ENCODE measurements around the gene MYBPC2.

Gene MYBPC2

GRCh38 chr19:50479761-50480251 lies 47.1 kb downstream of the MYBPC2 start:
- no peak overlapping the region for H3K4me3 ChIP-seq (ENCODE audit: low read length)
- H3K4me1 ChIP-seq (ENCODE audit: insufficient read depth, low read length) = no peaks in the 10 kb centered on the region
- peaks cover 19% of the 10 kb centered on the region; the same call in 1 of the 2 replicates for H3K36me3 ChIP-seq (ENCODE audit: insufficient read depth, low read depth, low read length)
- H3K9ac ChIP-seq (ENCODE audit: low read depth, low read length) = no peak overlapping the region
- peaks cover 30% of the 10 kb centered on the region for H3K9me3 ChIP-seq (ENCODE audit: insufficient read depth, low read depth, low read length)
- no peaks in the 10 kb centered on the region for H3K27me3 ChIP-seq (ENCODE audit: insufficient read depth, low read length)
- no peak overlapping the region for H3K27ac ChIP-seq (ENCODE audit: low read length)

- H3K4me3 ChIP-seq (ENCODE audit: low read length) = no peak overlapping the region
- H3K9ac ChIP-seq (ENCODE audit: low read depth, low read length) = no peak overlapping the region
- H3K36me3 ChIP-seq (ENCODE audit: insufficient read depth, low read depth, low read length) = peaks cover 19% of the 10 kb centered on the region; the same call in 1 of the 2 replicates
- H3K27ac ChIP-seq (ENCODE audit: low read length) = no peak overlapping the region
- peaks cover 33% of the 10 kb centered on the region for H3K9me3 ChIP-seq (ENCODE audit: insufficient read depth, low read depth, low read length)
- H3K27me3 ChIP-seq (ENCODE audit: insufficient read depth, low read length) = no peaks in the 10 kb centered on the region
- no peaks in the 10 kb centered on the region for H3K4me1 ChIP-seq (ENCODE audit: insufficient read depth, low read length)
Measured at GRCh38 chr19:50480281-50481111, 47.8 kb downstream of the MYBPC2 start.

GRCh38 chr19:50481351-50482149 lies 48.9 kb downstream of the MYBPC2 start:
- H3K27ac ChIP-seq (ENCODE audit: low read length) = no peak overlapping the region
- H3K4me3 ChIP-seq (ENCODE audit: low read length) = no peak overlapping the region
- peaks cover 19% of the 10 kb centered on the region; the same call in 1 of the 2 replicates for H3K36me3 ChIP-seq (ENCODE audit: insufficient read depth, low read depth, low read length)
- H3K9me3 ChIP-seq (ENCODE audit: insufficient read depth, low read depth, low read length) = peaks cover 44% of the 10 kb centered on the region
- peaks cover 1% of the 10 kb centered on the region; the same call in 1 of the 2 replicates for H3K27me3 ChIP-seq (ENCODE audit: insufficient read depth, low read length)
- H3K4me1 ChIP-seq (ENCODE audit: insufficient read depth, low read length) = no peaks in the 10 kb centered on the region
- no peak overlapping the region for H3K9ac ChIP-seq (ENCODE audit: low read depth, low read length)

DNA sequence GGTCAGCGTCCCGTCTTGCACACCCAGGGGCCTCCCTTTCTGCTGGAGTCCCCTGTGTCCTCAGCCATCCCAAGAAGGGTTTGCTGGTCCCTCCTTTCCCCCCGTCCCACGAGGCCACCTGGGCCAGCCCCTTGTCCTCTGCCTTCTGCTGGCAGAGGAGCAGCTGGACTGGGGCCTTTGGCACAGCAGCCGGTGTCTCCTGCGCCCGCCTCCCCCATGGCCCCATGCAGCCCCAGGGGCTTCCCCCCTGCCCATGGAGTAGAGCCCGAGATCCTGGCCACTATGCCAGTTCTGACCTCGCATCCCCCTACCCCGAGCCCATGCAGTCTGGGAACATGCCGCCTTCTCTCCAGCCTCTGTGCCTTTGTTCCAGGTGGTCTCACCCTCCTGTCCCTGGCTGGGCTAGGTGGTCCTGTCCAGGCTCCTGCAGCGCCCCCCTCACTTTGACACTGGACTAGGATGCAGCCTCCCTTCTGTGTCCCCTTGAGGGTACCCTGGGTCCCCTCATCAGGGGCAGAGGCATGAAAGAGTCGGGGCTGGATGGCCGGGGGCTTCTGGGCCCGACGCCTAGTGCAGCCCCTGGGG lies 49.7 kb downstream of the MYBPC2 start:
- Histone ChIP-seq H3K9me3 (ENCODE audit: insufficient read depth, low read depth, low read length) (peaks cover 51% of the 10 kb centered on the region), H3K4me1 (ENCODE audit: insufficient read depth, low read length) (no peaks in the 10 kb centered on the region), H3K4me3 (ENCODE audit: low read length) (no peak overlapping the region), H3K9ac (ENCODE audit: low read depth, low read length) (no peak overlapping the region), H3K27ac (ENCODE audit: low read length) (no peak overlapping the region), H3K36me3 (ENCODE audit: insufficient read depth, low read depth, low read length) (peaks cover 19% of the 10 kb centered on the region; the same call in 1 of the 2 replicates), H3K27me3 (ENCODE audit: insufficient read depth, low read length) (peaks cover 10% of the 10 kb centered on the region)

DNA sequence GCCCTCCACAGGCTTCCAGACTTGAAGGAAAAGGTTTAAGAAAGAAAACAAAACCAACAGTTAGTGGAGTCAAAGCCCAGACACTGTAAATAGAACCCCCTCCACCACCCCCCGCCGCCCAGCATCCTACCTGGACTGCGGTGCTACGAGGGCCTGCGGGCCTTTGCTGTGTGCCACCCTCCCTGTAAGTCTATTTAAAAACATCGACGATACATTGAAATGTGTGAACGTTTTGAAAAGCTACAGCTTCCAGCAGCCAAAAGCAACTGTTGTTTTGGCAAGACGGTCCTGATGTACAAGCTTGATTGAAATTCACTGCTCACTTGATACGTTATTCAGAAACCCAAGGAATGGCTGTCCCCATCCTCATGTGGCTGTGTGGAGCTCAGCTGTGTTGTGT lies 50.2 kb downstream of the MYBPC2 start:
- Histone ChIP-seq H3K4me1 (ENCODE audit: insufficient read depth, low read length) (no peaks in the 10 kb centered on the region), H3K27ac (ENCODE audit: low read length) (no peak overlapping the region), H3K27me3 (ENCODE audit: insufficient read depth, low read length) (peaks cover 15% of the 10 kb centered on the region), H3K36me3 (ENCODE audit: insufficient read depth, low read depth, low read length) (peaks cover 19% of the 10 kb centered on the region; the same call in 1 of the 2 replicates), H3K4me3 (ENCODE audit: low read length) (no peak overlapping the region), H3K9me3 (ENCODE audit: insufficient read depth, low read depth, low read length) (peaks cover 51% of the 10 kb centered on the region), H3K9ac (ENCODE audit: low read depth, low read length) (no peak overlapping the region)

- H3K9ac ChIP-seq (ENCODE audit: low read depth, low read length) = no peak overlapping the region
- H3K36me3 ChIP-seq (ENCODE audit: insufficient read depth, low read depth, low read length) = peaks cover 7% of the 10 kb centered on the region; the same call in 1 of the 2 replicates
- no peaks in the 10 kb centered on the region for H3K4me1 ChIP-seq (ENCODE audit: insufficient read depth, low read length)
- no peak overlapping the region for H3K27ac ChIP-seq (ENCODE audit: low read length)
- peaks cover 43% of the 10 kb centered on the region for H3K9me3 ChIP-seq (ENCODE audit: insufficient read depth, low read depth, low read length)
- no peak overlapping the region for H3K4me3 ChIP-seq (ENCODE audit: low read length)
- H3K27me3 ChIP-seq (ENCODE audit: insufficient read depth, low read length) = peaks cover 39% of the 10 kb centered on the region
Measured at GRCh38 chr19:50485284-50485955, 52.7 kb downstream of the MYBPC2 start.

DNA sequence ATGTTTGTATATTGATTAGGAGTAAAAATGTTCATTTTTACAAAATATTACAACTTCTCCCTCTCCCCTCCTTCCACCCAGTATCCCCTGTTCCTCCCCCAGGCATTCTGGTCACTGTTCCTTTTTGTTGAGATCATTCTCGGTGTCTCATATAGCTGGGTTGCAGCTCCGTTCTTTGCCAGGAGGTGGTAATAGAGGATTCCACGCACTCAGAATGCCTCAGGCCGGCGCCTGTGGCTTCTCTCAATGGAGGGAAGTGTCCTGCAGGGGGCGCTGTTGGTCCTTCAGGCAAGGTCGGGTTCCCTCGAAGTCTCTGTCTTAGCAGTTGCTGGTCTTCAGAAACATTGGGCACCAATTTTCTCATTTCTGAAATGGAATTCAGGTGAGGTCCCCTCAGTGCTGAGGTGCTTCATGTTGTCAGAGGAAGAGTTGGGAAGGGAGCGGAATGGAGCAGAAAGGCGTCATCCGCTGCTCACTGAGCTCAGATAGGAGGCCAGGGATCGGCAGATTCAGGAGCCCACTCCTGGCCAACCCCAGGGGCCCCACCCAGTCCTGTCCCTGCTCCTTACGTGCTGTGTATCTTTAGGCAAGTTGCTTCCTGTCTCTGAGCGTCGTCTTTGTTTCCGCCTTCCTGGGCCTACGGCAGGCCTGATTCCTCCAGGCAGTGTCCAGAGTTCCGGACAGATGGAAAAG lies 54.3 kb downstream of the MYBPC2 start:
- Histone ChIP-seq H3K27ac (ENCODE audit: low read length) (no peak overlapping the region), H3K36me3 (ENCODE audit: insufficient read depth, low read depth, low read length) (0 out of 2 replicates have a peak, but pooled peaks cover 7% of the 10 kb centered on the region), H3K4me1 (ENCODE audit: insufficient read depth, low read length) (no peaks in the 10 kb centered on the region), H3K9me3 (ENCODE audit: insufficient read depth, low read depth, low read length) (peaks cover 50% of the 10 kb centered on the region), H3K4me3 (ENCODE audit: low read length) (no peak overlapping the region), H3K9ac (ENCODE audit: low read depth, low read length) (no peak overlapping the region), H3K27me3 (ENCODE audit: insufficient read depth, low read length) (peaks cover 54% of the 10 kb centered on the region)

DNA sequence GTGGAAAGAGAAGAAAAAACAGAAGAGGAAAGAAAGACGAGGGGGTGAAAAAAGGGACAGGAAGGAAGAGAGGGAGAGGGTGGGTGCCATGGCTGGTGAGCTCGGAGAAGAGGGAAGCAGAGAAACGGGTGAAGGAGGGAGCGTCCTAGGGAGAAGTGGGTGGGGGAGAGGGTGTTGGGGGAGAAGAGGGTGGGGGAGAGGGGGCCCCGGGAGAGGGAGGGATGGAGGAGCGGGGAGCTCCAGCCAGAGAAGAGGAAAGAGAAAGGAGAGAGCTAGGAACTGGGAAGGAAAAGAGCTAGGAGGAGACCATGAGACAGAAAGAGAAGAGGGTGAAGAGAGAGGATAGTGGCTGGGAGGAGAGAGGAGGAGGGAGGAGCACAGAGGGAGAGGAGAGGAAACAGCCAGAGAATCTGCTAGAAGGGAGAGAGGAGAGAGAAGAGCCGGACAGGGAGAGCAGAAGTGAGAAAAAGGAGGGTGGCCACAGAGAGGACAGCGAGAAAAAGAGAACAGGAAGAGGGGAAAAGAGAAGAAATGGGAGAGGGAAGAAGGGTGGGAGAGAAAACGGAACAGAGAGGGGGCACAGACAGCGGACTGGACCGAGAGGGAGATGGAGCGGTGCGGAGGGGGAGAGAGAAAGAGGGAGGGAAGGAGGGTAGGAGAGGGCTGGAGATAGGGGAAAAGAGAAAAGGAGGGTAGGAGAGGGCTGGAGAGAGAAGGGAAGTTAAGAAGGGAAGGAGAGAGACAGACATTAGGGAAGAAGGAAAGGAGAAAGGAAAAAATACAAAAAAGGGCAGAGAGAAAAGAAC lies 55.9 kb downstream of the MYBPC2 start:
- H3K9me3 ChIP-seq (ENCODE audit: insufficient read depth, low read depth, low read length) = peaks cover 51% of the 10 kb centered on the region
- no peak overlapping the region for H3K9ac ChIP-seq (ENCODE audit: low read depth, low read length)

DNA sequence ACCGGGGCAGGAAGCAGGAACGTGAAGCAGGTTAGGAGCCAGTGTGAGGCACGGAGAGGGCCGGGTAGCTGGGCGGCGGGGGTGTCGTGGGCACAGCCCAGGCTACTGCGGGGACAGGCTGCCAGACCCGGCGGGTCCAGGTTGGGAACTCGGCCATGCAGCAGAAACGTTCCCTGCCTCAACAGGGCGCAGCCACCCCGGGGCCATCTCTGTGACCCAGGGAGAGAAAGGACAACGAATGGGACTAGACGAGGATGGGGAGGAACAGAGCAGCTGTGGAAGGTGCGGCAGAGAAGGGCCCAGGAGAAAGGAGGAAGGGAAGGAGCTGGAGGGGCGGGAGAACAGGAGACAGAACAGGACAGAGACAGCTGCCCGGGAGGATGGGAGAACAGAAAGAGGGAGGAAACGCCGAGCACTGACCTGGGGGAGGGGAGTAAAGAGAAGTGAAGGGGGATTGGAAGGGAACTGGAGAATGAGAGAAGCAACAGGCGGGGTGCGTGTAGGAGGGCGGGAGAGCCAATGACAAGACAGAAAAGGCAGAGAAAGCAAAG lies 56.8 kb downstream of the MYBPC2 start:
- Histone ChIP-seq H3K4me1 (ENCODE audit: insufficient read depth, low read length) (no peaks in the 10 kb centered on the region), H3K27me3 (ENCODE audit: insufficient read depth, low read length) (peaks cover 79% of the 10 kb centered on the region), H3K36me3 (ENCODE audit: insufficient read depth, low read depth, low read length) (no peaks in the 10 kb centered on the region), H3K9ac (ENCODE audit: low read depth, low read length) (no peak overlapping the region), H3K27ac (ENCODE audit: low read length) (no peak overlapping the region), H3K9me3 (ENCODE audit: insufficient read depth, low read depth, low read length) (peaks cover 53% of the 10 kb centered on the region), H3K4me3 (ENCODE audit: low read length) (no peak overlapping the region; the same call in 1 of the 2 replicates)

More for the DNA sequence above, 55.9 kb downstream of the MYBPC2 start:
- Histone ChIP-seq H3K4me3 (ENCODE audit: low read length) (no peak overlapping the region), H3K27me3 (ENCODE audit: insufficient read depth, low read length) (peaks cover 70% of the 10 kb centered on the region), H3K27ac (ENCODE audit: low read length) (no peak overlapping the region), H3K36me3 (ENCODE audit: insufficient read depth, low read depth, low read length) (no peaks in the 10 kb centered on the region), H3K4me1 (ENCODE audit: insufficient read depth, low read length) (no peaks in the 10 kb centered on the region)

DNA sequence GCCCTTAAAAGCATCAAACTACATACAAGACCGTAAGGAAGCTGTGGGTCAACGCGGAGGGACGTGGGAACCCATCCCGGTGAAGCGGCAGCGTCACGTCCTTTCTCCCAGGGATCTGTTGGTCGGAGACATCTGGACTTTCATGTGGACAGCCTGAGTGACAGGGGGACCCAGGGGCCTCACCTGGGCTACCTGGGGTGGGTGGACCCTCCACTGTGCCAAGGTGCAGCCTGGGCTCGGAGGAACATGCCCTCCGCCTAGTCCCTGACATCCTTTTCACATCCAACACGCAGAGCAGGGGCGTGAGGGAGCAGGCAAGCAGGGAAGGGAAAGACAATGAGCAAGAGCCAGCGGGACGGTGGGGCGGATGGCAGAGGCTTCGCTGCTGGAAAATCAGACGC lies 57.7 kb downstream of the MYBPC2 start:
- Histone ChIP-seq H3K27ac (ENCODE audit: low read length) (no peak overlapping the region), H3K9me3 (ENCODE audit: insufficient read depth, low read depth, low read length) (peaks cover 53% of the 10 kb centered on the region), H3K4me1 (ENCODE audit: insufficient read depth, low read length) (no peaks in the 10 kb centered on the region), H3K9ac (ENCODE audit: low read depth, low read length) (no peak overlapping the region), H3K4me3 (ENCODE audit: low read length) (no peak overlapping the region), H3K36me3 (ENCODE audit: insufficient read depth, low read depth, low read length) (no peaks in the 10 kb centered on the region), H3K27me3 (ENCODE audit: insufficient read depth, low read length) (peaks cover 87% of the 10 kb centered on the region)

Measured in iPS-20b (cell line).